Fibroblast of lung (primary cell): ENCODE data around the gene PIN1. TPM values are rescaled to one million over a fixed set of nuclear protein-coding genes. Genes with fewer than 3 reads are reported as not detected.
"Not testable (repeated sequence)": the region's sequence is repeated elsewhere in the genome, so short reads cannot be mapped to it uniquely, and the experiment has no call there.

Experiments used
- DNase-seq, 2 donors: peaks; one replicate each; pipeline versions ENCODE4 v3.0.0 to v3.0.0-alpha.2; 2010; ENCODE audit warnings: low read depth in 2 of 2
- H2AFZ ChIP-seq: 2 replicates; pipeline ENCODE4 v1.5.1; 2012; ENCODE audit warnings: low read length, control low read depth, inconsistent platforms
- H3K27ac ChIP-seq: 2 replicates; pipeline ENCODE4 v1.5.1; 2011; ENCODE audit warnings: low read length, control low read depth; ENCODE audit not compliant: insufficient read depth
- H3K27me3 ChIP-seq: 2 replicates; pipeline ENCODE4 v1.5.1; 2011; ENCODE audit warnings: mild to moderate bottlenecking, low read length; ENCODE audit not compliant: control insufficient read depth, insufficient read depth
- H3K36me3 ChIP-seq: 2 replicates; pipeline ENCODE4 v1.5.1; 2011; ENCODE audit warnings: low read length; ENCODE audit not compliant: control insufficient read depth, insufficient read depth
- H3K4me1 ChIP-seq: 2 replicates; pipeline ENCODE4 v1.5.1; 2011; ENCODE audit warnings: low read length; ENCODE audit not compliant: control insufficient read depth, insufficient read depth; ENCODE audit errors: extremely low read depth
- H3K4me2 ChIP-seq: 2 replicates; pipeline ENCODE4 v1.5.1; 2011; ENCODE audit warnings: low read length, control low read depth; ENCODE audit not compliant: insufficient read depth; ENCODE audit errors: extremely low read depth
- H3K4me3 ChIP-seq, 4 experiments: fragments of 200-600 bp in 1 of 4; sonication (generic) in 1 of 4; replicated peaks in 1 of 4; 2 replicates each; pipeline ENCODE4 v1.5.1; 2011 to 2016; ENCODE audit warnings: low read length in 4 of 4, low read depth in 3 of 4, mild to moderate bottlenecking in 3 of 4, control low read depth in 2 of 4, inconsistent platforms in 1 of 4, mixed read lengths in 1 of 4; ENCODE audit not compliant: insufficient read depth in 1 of 4; ENCODE audit errors: control extremely low read depth in 1 of 4
- H3K79me2 ChIP-seq: 2 replicates; pipeline ENCODE4 v1.5.1; 2012; ENCODE audit warnings: mild to moderate bottlenecking, low read length, inconsistent platforms; ENCODE audit not compliant: control insufficient read depth, insufficient read depth
- H3K9ac ChIP-seq: 2 replicates; pipeline ENCODE4 v1.5.1; 2011; ENCODE audit warnings: mild to moderate bottlenecking, low read length, control low read depth; ENCODE audit not compliant: insufficient read depth
- H3K9me3 ChIP-seq: 2 replicates; pipeline ENCODE4 v1.5.1; 2012; ENCODE audit warnings: low read depth, low read length; ENCODE audit not compliant: control insufficient read depth, insufficient read depth
- H4K20me1 ChIP-seq: 2 replicates; pipeline ENCODE4 v1.5.1; 2011; ENCODE audit warnings: low read length; ENCODE audit not compliant: control insufficient read depth, insufficient read depth; ENCODE audit errors: extremely low read depth
- CTCF ChIP-seq, 2 donors: IDR thresholded peaks in 1 of 2; conservative IDR thresholded peaks in 1 of 2; 1 replicate in 1 of 2; 2 replicates in 1 of 2; pipeline ENCODE4 v1.5.1; 2011 to 2012; ENCODE audit warnings: low read length in 2 of 2, control low read depth in 1 of 2, inconsistent platforms in 1 of 2, low read depth in 1 of 2, mild to moderate bottlenecking in 1 of 2
- EZH2 ChIP-seq: IDR thresholded peaks from 2 replicates; pipeline ENCODE4 v1.5.1; 2012; ENCODE audit warnings: low read length, control low read depth, mild to moderate bottlenecking; ENCODE audit errors: missing control alignments
- polyA plus RNA-seq, 2 donors: library from polyadenylated mRNA; depleted of rRNA in 1 of 2; stranded (reverse) in 1 of 2; unstranded in 1 of 2; fragments of >200 nt; gene quantifications; 2 replicates each; pipeline ENCODE4 v1.2.1, GENCODE V29; 2011 to 2012; ENCODE audit warnings: missing spikeins in 1 of 2
- total RNA-seq: library from RNA; depleted of rRNA; stranded (reverse); fragments of >200 nt; gene quantifications from 2 replicates; pipeline ENCODE4 v1.2.1, GENCODE V29; 2014

Gene PIN1
- total and polyA plus RNA-seq, 2 donors (not counting 1 experiment from before 2014, with no cell fraction given), result 33.4 to 98.8 TPM

GRCh38 chr19:9786819-9787218 lies 48.3 kb upstream of the PIN1 start:
- Histone ChIP-seq H3K27me3 (no peaks in the 10 kb centered on the region), H3K36me3 (no peaks in the 10 kb centered on the region), H3K9ac (no peak overlapping the region), H4K20me1 (no peaks in the 10 kb centered on the region), H2AFZ (no peak overlapping the region), H3K27ac (no peak overlapping the region), H3K4me2 (no peak overlapping the region), H3K4me1 (no peaks in the 10 kb centered on the region), H3K79me2 (no peaks in the 10 kb centered on the region), H3K9me3 (no peaks in the 10 kb centered on the region), H3K4me3 (no peak overlapping the region)
- TF ChIP-seq EZH2 (no peak), CTCF (conservative IDR thresholded peaks at IDR 0.05 in 1 of 2, IDR thresholded peaks at IDR 0.05 in 1 of 2; ENCODE audit: low read depth in 1 of 2, low read length in 2 of 2) (no peak)
- DNase-seq, result no peak

GRCh38 chr19:9788604-9789003 lies 46.5 kb upstream of the PIN1 start:
- H3K4me2 ChIP-seq, H3K27ac ChIP-seq, DNase-seq: not testable (repeated sequence)

GRCh38 chr19:9789066-9789465 lies 46.1 kb upstream of the PIN1 start:
- TF ChIP-seq EZH2, result no peak
- no peak for TF ChIP-seq CTCF (conservative IDR thresholded peaks at IDR 0.05 in 1 of 2, IDR thresholded peaks at IDR 0.05 in 1 of 2; ENCODE audit: low read depth in 1 of 2, low read length in 2 of 2)
- H3K79me2 ChIP-seq, result no peaks in the 10 kb centered on the region
- H3K27me3 ChIP-seq, result no peaks in the 10 kb centered on the region
- H3K36me3 ChIP-seq, result no peaks in the 10 kb centered on the region
- H4K20me1 ChIP-seq, result no peaks in the 10 kb centered on the region
- H2AFZ ChIP-seq, result peak overlapping the region; percentile 30
- no peak overlapping the region for H3K4me3 ChIP-seq
- no peak for DNase-seq
- H3K4me2 ChIP-seq, result peak overlapping the region; percentile 44
- no peak overlapping the region for H3K27ac ChIP-seq
- H3K9ac ChIP-seq, result no peak overlapping the region
- no peaks in the 10 kb centered on the region for H3K9me3 ChIP-seq
- H3K4me1 ChIP-seq, result no peaks in the 10 kb centered on the region

More at GRCh38 chr19:9788604-9789003, 46.5 kb upstream of the PIN1 start:
- H3K9ac ChIP-seq, H2AFZ ChIP-seq, H3K9me3 ChIP-seq, H3K27me3 ChIP-seq, H3K36me3 ChIP-seq, H3K79me2 ChIP-seq, H4K20me1 ChIP-seq, H3K4me3 ChIP-seq, H3K4me1 ChIP-seq: not testable (repeated sequence)

- H3K27me3 ChIP-seq, H4K20me1 ChIP-seq, H3K9ac ChIP-seq, H3K79me2 ChIP-seq, H3K27ac ChIP-seq, H3K36me3 ChIP-seq, H3K4me3 ChIP-seq, H3K4me1 ChIP-seq, H3K9me3 ChIP-seq, DNase-seq, H3K4me2 ChIP-seq: not testable (repeated sequence)
- H2AFZ ChIP-seq, result peak overlapping the region; percentile 47
Observed at GRCh38 chr19:9789579-9789978, 45.5 kb upstream of the PIN1 start.

GRCh38 chr19:9791073-9791367 lies 44.1 kb upstream of the PIN1 start:
- not testable (repeated sequence) for H3K9ac ChIP-seq

More at GRCh38 chr19:9791073-9791367, 44.1 kb upstream of the PIN1 start:
- H3K36me3 ChIP-seq, H3K27me3 ChIP-seq, H3K9me3 ChIP-seq, H3K79me2 ChIP-seq, H3K27ac ChIP-seq, H4K20me1 ChIP-seq, H2AFZ ChIP-seq, DNase-seq, H3K4me1 ChIP-seq: not testable (repeated sequence)
- H3K4me3 ChIP-seq, result peak overlapping the region in 2 of 4 experiments; percentile 56 to 66
- peak overlapping the region; percentile 66 for H3K4me2 ChIP-seq
